Neural cell (in vitro differentiated cells): Measurements from ENCODE around the gene FERMT3. TPM values are rescaled to one million over a fixed set of nuclear protein-coding genes. Genes with fewer than 3 reads are reported as not detected.

ENCODE experiments used
- H2AFZ ChIP-seq: fragments of 200-600, 300-800 bp; sonication (generic), shearing (Covaris generic); 2 replicates; pipeline ENCODE4 v1.6.0; 2014; ENCODE audit warnings: low read depth, mild to moderate bottlenecking, antibody characterized with exemption, low read length, moderate library complexity
- H3F3A ChIP-seq: fragments of 200-600 bp; shearing (Covaris generic); 2 replicates; pipeline ENCODE4 v1.6.1; 2016; ENCODE audit warnings: mild to moderate bottlenecking, moderate library complexity, mixed read lengths, antibody characterized with exemption, low read length; ENCODE audit not compliant: insufficient read depth, poor library complexity, severe bottlenecking
- H3K27ac ChIP-seq: fragments of 200-600, 300-800 bp; sonication (generic), shearing (Covaris generic); 2 replicates; pipeline ENCODE4 v1.5.1; 2014; ENCODE audit warnings: mild to moderate bottlenecking, low read length, moderate library complexity
- H3K27me3 ChIP-seq: fragments of 300-800, 200-600 bp; sonication (generic), shearing (Covaris generic); 2 replicates; pipeline ENCODE4 v1.6.0; 2014; ENCODE audit warnings: mild to moderate bottlenecking, low read depth, low read length, moderate library complexity; ENCODE audit not compliant: insufficient read depth
- H3K36me3 ChIP-seq: fragments of 300-800, 200-600 bp; sonication (generic), shearing (Covaris generic); 2 replicates; pipeline ENCODE4 v1.5.1; 2014; ENCODE audit warnings: mild to moderate bottlenecking, antibody characterized with exemption, low read length, moderate library complexity; ENCODE audit not compliant: insufficient read depth
- H3K4me2 ChIP-seq: fragments of 300-800, 200-600 bp; sonication (generic), shearing (Covaris generic); 2 replicates; pipeline ENCODE4 v1.6.0; 2014; ENCODE audit warnings: mild to moderate bottlenecking, low read length
- H3K4me3 ChIP-seq: fragments of 300-800, 200-600 bp; sonication (generic), shearing (Covaris generic); 2 replicates; pipeline ENCODE4 v1.5.1; 2014; ENCODE audit warnings: mild to moderate bottlenecking, low read length, moderate library complexity
- H3K79me2 ChIP-seq: fragments of 200-600 bp; shearing (Covaris generic); replicated peaks from 2 replicates; pipeline ENCODE4 v1.6.0; 2014; ENCODE audit warnings: mild to moderate bottlenecking, low read length, moderate library complexity; ENCODE audit not compliant: insufficient read depth
- H3K9ac ChIP-seq: fragments of 300-800, 200-600 bp; sonication (generic), shearing (Covaris generic); 2 replicates; pipeline ENCODE4 v1.6.1; 2016; ENCODE audit warnings: mild to moderate bottlenecking, low read length, mixed read lengths
- H3K9me2 ChIP-seq: fragments of 200-600 bp; shearing (Covaris generic); 2 replicates; pipeline ENCODE4 v1.6.1; 2016; ENCODE audit warnings: mild to moderate bottlenecking, low read length, mixed read lengths; ENCODE audit not compliant: insufficient read depth
- H3K9me3 ChIP-seq: fragments of 200-600, 300-800 bp; sonication (generic), shearing (Covaris generic); 2 replicates; pipeline ENCODE4 v1.6.1; 2016; ENCODE audit warnings: mild to moderate bottlenecking, mixed run types, low read length, moderate library complexity, mixed read lengths
- H4K20me1 ChIP-seq: fragments of 200-600 bp; shearing (Covaris generic); 2 replicates; pipeline ENCODE4 v1.6.1; 2016; ENCODE audit warnings: mild to moderate bottlenecking, mixed run types; ENCODE audit not compliant: insufficient read depth
- CTCF ChIP-seq: fragments of 450-650 bp; IDR thresholded peaks from 2 replicates; pipeline ENCODE4 v1.5.1; 2014; ENCODE audit warnings: antibody characterized with exemption, mild to moderate bottlenecking, moderate library complexity; ENCODE audit not compliant: poor library complexity, severe bottlenecking
- EP300 ChIP-seq: fragments of 450-650 bp; conservative IDR thresholded peaks from 2 replicates; pipeline ENCODE4 v1.6.1; 2014; ENCODE audit warnings: antibody characterized with exemption, mild to moderate bottlenecking, moderate library complexity; ENCODE audit not compliant: poor library complexity, severe bottlenecking
- EZH2 ChIP-seq: fragments of 200-600, 300-800 bp; shearing (Covaris generic), sonication (generic); IDR thresholded peaks from 2 replicates; pipeline ENCODE4 v1.6.1; 2014; ENCODE audit warnings: antibody characterized with exemption, low read length, borderline replicate concordance, mild to moderate bottlenecking; ENCODE audit not compliant: insufficient read depth, poor library complexity, severe bottlenecking
- MXI1 ChIP-seq: fragments of 450-650 bp; conservative IDR thresholded peaks from 2 replicates; pipeline ENCODE4 v1.6.1; 2014; ENCODE audit warnings: antibody characterized with exemption, mild to moderate bottlenecking; ENCODE audit not compliant: poor library complexity, severe bottlenecking
- POLR2AphosphoS5 ChIP-seq: IDR thresholded peaks from 2 replicates; pipeline ENCODE4 v1.6.1; 2012
- RAD21 ChIP-seq: fragments of 450-650 bp; conservative IDR thresholded peaks from 2 replicates; pipeline ENCODE4 v1.6.1; 2014; ENCODE audit warnings: antibody characterized with exemption, mild to moderate bottlenecking, moderate library complexity
- REST ChIP-seq: IDR thresholded peaks from 2 replicates; pipeline ENCODE4 v1.6.1; 2012; ENCODE audit warnings: borderline replicate concordance
- SMC3 ChIP-seq: fragments of 450-650 bp; conservative IDR thresholded peaks from 2 replicates; pipeline ENCODE4 v1.6.1; 2014; ENCODE audit warnings: antibody characterized with exemption, mild to moderate bottlenecking, moderate library complexity; ENCODE audit not compliant: poor library complexity
- TAF1 ChIP-seq: IDR thresholded peaks from 2 replicates; pipeline ENCODE4 v1.6.1; 2012; ENCODE audit warnings: low read depth
- polyA minus RNA-seq: library from RNA; depleted of rRNA, polyadenylated mRNA; stranded (reverse); fragments of >200 nt; gene quantifications from 2 replicates; pipeline ENCODE4 v1.2.3, GENCODE V29; 2014
- polyA plus RNA-seq: library from polyadenylated mRNA; depleted of rRNA; stranded (reverse); fragments of >200 nt; gene quantifications from 2 replicates; pipeline ENCODE4 v1.2.3, GENCODE V29; 2014

FERMT3 gene
- polyA plus RNA-seq (0.89 TPM in 1 of 2 replicates, not detected in the other), polyA minus RNA-seq (0.73 and 0.81 TPM in 2 replicates)

GRCh38 chr11:64206457-64207255 lies at the start of gene FERMT3:
TSS of gene FERMT3 (plus strand) at chr11:64206721. CDS start at chr11:64207365, 644 bp downstream.
- TF ChIP-seq REST (no peak), MXI1 (no peak)
- H3K4me3 ChIP-seq = no peak within 1 kb of the TSS

GRCh38 chr11:64157631-64158394 lies 48.7 kb upstream of the FERMT3 start:
- Histone ChIP-seq H3K4me3 (no peak overlapping the region), H3F3A (no peaks in the 10 kb centered on the region), H3K79me2 (no peaks in the 10 kb centered on the region), H3K9me3 (no peaks in the 10 kb centered on the region), H3K9me2 (no peaks in the 10 kb centered on the region), H3K4me2 (no peak overlapping the region), H3K36me3 (no peaks in the 10 kb centered on the region), H3K27ac (no peak overlapping the region), H3K27me3 (no peaks in the 10 kb centered on the region), H3K9ac (no peak overlapping the region), H2AFZ (no peak overlapping the region), H4K20me1 (no peaks in the 10 kb centered on the region)
- TF ChIP-seq REST (no peak), POLR2AphosphoS5 (no peak), CTCF (no peak), EZH2 (no peak), EP300 (no peak), MXI1 (no peak), TAF1 (no peak), RAD21 (no peak), SMC3 (no peak)

More at GRCh38 chr11:64206457-64207255, at the start of gene FERMT3:
- Histone ChIP-seq H3K9me2 (no peaks in the 10 kb centered on the region), H3K9ac (no peak within 1 kb of the TSS), H3K27me3 (no peaks in the 10 kb centered on the region), H3K27ac (no peak within 1 kb of the TSS), H4K20me1 (no peaks in the 10 kb centered on the region), H3K4me2 (no peak within 1 kb of the TSS), H3K9me3 (no peaks in the 10 kb centered on the region), H2AFZ (no peak within 1 kb of the TSS), H3K79me2 (no peaks in the 10 kb centered on the region), H3K36me3 (peaks cover 6% of the 10 kb centered on the region), H3F3A (no peaks in the 10 kb centered on the region)
